ENCODE data around the gene KIAA0040. TPM values are rescaled to one million over a fixed set of nuclear protein-coding genes. Genes with fewer than 3 reads are reported as not detected.

Gene KIAA0040
- total and polyA plus RNA-seq, 10 of the 15 experiments (the other 5 are each of a cell fraction or from before 2014, with no cell fraction given) = 7.6 to 47.7 (median 23.5) TPM

DNA sequence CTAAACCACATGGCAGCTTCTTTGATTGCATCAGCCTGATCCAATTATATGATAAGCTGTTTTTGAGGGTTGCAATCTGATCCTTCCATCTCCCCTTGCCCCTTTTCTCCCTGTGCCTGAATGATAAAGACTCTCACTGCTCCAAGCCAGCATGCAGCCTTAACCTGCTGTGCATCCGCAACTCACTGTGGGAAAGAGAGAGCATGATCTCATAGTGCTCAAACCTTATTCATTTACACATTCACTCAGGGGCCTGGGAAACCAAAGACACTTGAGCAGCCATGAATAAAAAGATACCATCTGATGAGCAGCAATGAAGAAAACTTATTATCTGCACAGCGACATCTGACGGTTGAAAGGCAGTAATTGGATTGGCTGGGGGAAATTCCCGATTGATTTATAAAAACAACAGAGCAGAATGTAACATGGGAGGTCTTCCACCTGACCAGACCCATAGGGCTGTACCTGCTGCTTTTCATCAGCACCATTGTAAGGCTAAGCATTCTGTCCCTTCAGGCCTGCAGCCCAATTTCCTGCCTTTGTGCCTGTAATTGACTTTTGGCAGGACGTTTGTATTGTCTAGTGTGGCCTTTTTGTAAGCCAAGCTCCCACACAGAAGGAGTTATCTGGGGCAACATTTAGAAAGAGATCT is 62.5 kb downstream of the KIAA0040 start:
- CTCF ChIA-PET = interaction anchor here (1.5 to 10.9 kb wide), 3 partner anchors 17 to 101 kb away, joined by 6 to 135 read pairs (median 8); no protein-coding TSS in a partner anchor
- no TSS peak for BruUV-seq (replicated peaks)
- no peak for DNase-seq (ENCODE audit: low read depth, low spot score)
- no peak; the same call in 2 of the 3 replicates for ATAC-seq
- Histone ChIP-seq H3K9ac (ENCODE audit: control insufficient read depth, insufficient read depth, low read length) (no peak overlapping the region), H3K4me2 (ENCODE audit: control insufficient read depth, insufficient read depth) (peak overlapping the region; percentile 14; the same call in 1 of the 2 replicates), H3K79me2 (ENCODE audit: control insufficient read depth, insufficient read depth, low read length) (no peaks in the 10 kb centered on the region), H3K9me3 (replicated peaks; ENCODE audit: control insufficient read depth, insufficient read depth, low read length) (no peaks in the 10 kb centered on the region), H3K27me3 (replicated peaks in 1 of 2; ENCODE audit: control insufficient read depth in 2 of 2, insufficient read depth in 2 of 2, low read length in 1 of 2) (no peaks in the 10 kb centered on the region), H3K4me1 (ENCODE audit: control insufficient read depth, insufficient read depth, low read length) (peaks cover 28% of the 10 kb centered on the region), H2AFZ (ENCODE audit: control insufficient read depth, low read depth, low read length) (no peak overlapping the region; the same call in 1 of the 2 replicates), H4K20me1 (ENCODE audit: control insufficient read depth, insufficient read depth) (no peaks in the 10 kb centered on the region), H3K4me3 (no peak overlapping the region), H3K36me3 (ENCODE audit: control insufficient read depth in 2 of 2, insufficient read depth in 2 of 2, low read length in 1 of 2) (no peaks in the 10 kb centered on the region), H3K27ac (ENCODE audit: control insufficient read depth, insufficient read depth) (no peak overlapping the region)
- 19% methylated on average over 5 of the region's 5 CpGs for WGBS (ENCODE audit: insufficient coverage, insufficient replicate concordance, low lambda C conversion rate, missing lambda C conversion rate)
- RAD21 ChIA-PET (ENCODE audit: unreplicated experiment) = interaction anchor here (2.1 kb wide), 1 partner anchor 16 kb away, joined by 6 read pairs; no protein-coding TSS in a partner anchor
- POLR2A ChIA-PET = no interaction called here
- SMC1A ChIA-PET (ENCODE audit: uncharacterized antibody, unreplicated experiment) = interaction anchor here (0.7 to 4.0 kb wide), 3 partner anchors 12 to 100 kb away, joined by 3 to 22 read pairs (median 3); no protein-coding TSS in a partner anchor
- TF ChIP-seq RFX5 (IDR thresholded peaks at IDR 0.05; ENCODE audit: low read depth, low read length) (peak; percentile 74), POU2F2 (IDR thresholded peaks at IDR 0.05; ENCODE audit: borderline replicate concordance, low read depth, low read length) (no peak), CREB1 (IDR thresholded peaks at IDR 0.05; ENCODE audit: low read depth) (peak; percentile 48; the same call in 1 of the 2 replicates), LARP7 (IDR thresholded peaks at IDR 0.05) (no peak), BHLHE40 (IDR thresholded peaks at IDR 0.05; ENCODE audit: borderline replicate concordance in 1 of 2, low read depth in 2 of 2, low read length in 1 of 2) (no peak), NFYB (IDR thresholded peaks at IDR 0.05; ENCODE audit: insufficient read depth, low read depth, low read length) (0 out of 2 replicates have a peak, but pooled peaks have one; percentile 18), EED (IDR thresholded peaks at IDR 0.05; ENCODE audit: low read depth) (no peak), NRF1 (conservative IDR thresholded peaks at IDR 0.05; ENCODE audit: low read depth, low read length) (no peak), RUNX3 (IDR thresholded peaks at IDR 0.05; ENCODE audit: low read length) (no peak), IKZF1 (conservative IDR thresholded peaks at IDR 0.05) (no peak), NFIC (IDR thresholded peaks at IDR 0.05; ENCODE audit: low read depth, low read length) (no peak), RELA (IDR thresholded peaks at IDR 0.05; ENCODE audit: borderline replicate concordance, partially characterized antibody) (no peak)
- TF ChIP-seq, protein P1, sequence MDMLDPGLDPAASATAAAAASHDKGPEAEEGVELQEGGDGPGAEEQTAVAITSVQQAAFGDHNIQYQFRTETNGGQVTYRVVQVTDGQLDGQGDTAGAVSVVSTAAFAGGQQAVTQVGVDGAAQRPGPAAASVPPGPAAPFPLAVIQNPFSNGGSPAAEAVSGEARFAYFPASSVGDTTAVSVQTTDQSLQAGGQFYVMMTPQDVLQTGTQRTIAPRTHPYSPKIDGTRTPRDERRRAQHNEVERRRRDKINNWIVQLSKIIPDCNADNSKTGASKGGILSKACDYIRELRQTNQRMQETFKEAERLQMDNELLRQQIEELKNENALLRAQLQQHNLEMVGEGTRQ (IDR thresholded peaks at IDR 0.05; ENCODE audit: borderline replicate concordance, low read depth, low read length) = no peak
- in situ Hi-C loops (cut with MboI) (loop anchor here (5.0 kb wide), 1 partner anchor 358 kb away; no protein-coding TSS in a partner anchor), intact Hi-C loops (cut with micrococcal nuclease; ENCODE audit: unreplicated experiment) (loop anchor here (5.0 to 10.0 kb wide), 2 partner anchors 245 to 358 kb away; no protein-coding TSS in a partner anchor)
- FAIRE-seq = no peak
